Spleen (tissue), 11 donors: ENCODE data around the gene PDE8A. TPM values are rescaled to one million over a fixed set of nuclear protein-coding genes. Genes with fewer than 3 reads are reported as not detected.

Experiments
- DNase-seq: peaks from one replicate; pipeline ENCODE4 v3.0.0-alpha.2; 2020
- H3K27ac ChIP-seq, 8 donors: fragments of 200-600 bp; sonication (generic) in 7 of 8; 1 replicate in 4 of 8; 2 replicates in 4 of 8; pipeline versions ENCODE4 v1.5.0 to v1.8.0; 2016 to 2021; ENCODE audit warnings: inconsistent platforms in 4 of 8, mild to moderate bottlenecking in 4 of 8, moderate library complexity in 1 of 8
- H3K27me3 ChIP-seq, 7 donors: fragments of 200-600 bp; sonication (generic) in 6 of 7; replicated peaks in 1 of 7; 1 replicate in 4 of 7; 2 replicates in 3 of 7; pipeline versions ENCODE4 v1.5.0 to v1.8.0; 2016 to 2021; ENCODE audit warnings: inconsistent platforms in 3 of 7, mild to moderate bottlenecking in 1 of 7
- H3K36me3 ChIP-seq, 6 donors: fragments of 200-600 bp; sonication (generic) in 5 of 6; 1 replicate in 4 of 6; 2 replicates in 2 of 6; pipeline versions ENCODE4 v1.5.0 to v1.8.0; 2016 to 2021; ENCODE audit warnings: inconsistent platforms in 2 of 6
- H3K4me1 ChIP-seq, 6 donors: fragments of 200-600 bp; sonication (generic) in 5 of 6; 1 replicate in 3 of 6; 2 replicates in 3 of 6; pipeline versions ENCODE4 v1.5.0 to v1.8.0; 2016 to 2021; ENCODE audit warnings: inconsistent platforms in 3 of 6
- H3K4me3 ChIP-seq, 8 donors: fragments of 200-600 bp; sonication (generic) in 7 of 8; 1 replicate in 4 of 8; 2 replicates in 4 of 8; pipeline versions ENCODE4 v1.5.0 to v1.8.0; 2016 to 2021; ENCODE audit warnings: inconsistent platforms in 4 of 8, mild to moderate bottlenecking in 4 of 8, moderate library complexity in 2 of 8
- H3K9me3 ChIP-seq, 8 donors: fragments of 200-600 bp; sonication (generic) in 7 of 8; 1 replicate in 4 of 8; 2 replicates in 4 of 8; pipeline versions ENCODE4 v1.5.0 to v1.8.0; 2016 to 2021; ENCODE audit warnings: inconsistent platforms in 4 of 8
- POLR2A ChIP-seq, 3 donors: fragments of 450-650 bp; IDR thresholded peaks; one replicate each; pipeline ENCODE4 v1.5.1; 2017; ENCODE audit warnings: antibody characterized with exemption in 3 of 3, mild to moderate bottlenecking in 1 of 3
- POLR2AphosphoS5 ChIP-seq, 3 donors: sonication (generic); formaldehyde crosslinking; IDR thresholded peaks; one replicate each; pipeline ENCODE4 v1.5.1; 2017; ENCODE audit warnings: antibody characterized with exemption in 3 of 3
- WGBS, 5 donors: extraction: QIAGEN DNeasy Blood & Tissue Kit in 3 of 5; methylation state at CpG; one replicate each; pipeline versions ENCODE4 v1.1.5 to v1.1.7; 2013 to 2018; 5-methylcytosine and 5-hydroxymethylcytosine counted together
- intact Hi-C: fragments of 100-400 bp; cut with DNase I; formaldehyde crosslinking; loops from one replicate; pipeline ENCODE4 v1.15.0; 2023; ENCODE audit warnings: low total_unique reads
- polyA plus RNA-seq, 3 donors: library from polyadenylated mRNA; stranded (reverse); fragments of 200-250 nt; gene quantifications; one replicate each; pipeline ENCODE4 v1.2.1, GENCODE V29; 2013
- total RNA-seq, 7 donors: library from RNA; depleted of rRNA in 3 of 7; stranded (reverse); fragments of >200 nt in 3 of 7; fragmentation: NEBNext Ultra II Directional in 4 of 7; extraction: Animal tissue kit (Norgen Biotek cat#: 25700) in 4 of 7; gene quantifications; one replicate each; pipeline versions ENCODE4 v1.1.0 to v1.2.1, GENCODE V29; 2016 to 2021
- TF ChIP-seq, protein P1 (sequence below), 11 experiments: fragments of 200-600 bp in 7 of 11; fragments of 450-650 bp in 4 of 11; sonication (generic) in 4 of 11; IDR thresholded peaks in 8 of 11; conservative IDR thresholded peaks in 3 of 11; 1 replicate in 7 of 11; 2 replicates in 4 of 11; pipeline versions ENCODE4 v1.4.0 to v1.8.0; 2016 to 2021; ENCODE audit warnings: antibody characterized with exemption in 11 of 11, inconsistent platforms in 4 of 11, mild to moderate bottlenecking in 1 of 11
- donor health status: healthy with polysubstance abuse.
- donor health status: DM: no; HTN: no; CAD: no; lungs with moderate emphysema.
- donor health status: DM: no; HTN: no; CAD: no.
- donor health status: Bipolar disorder and iron deficiency.
- donor health status: healthy.
- donor health status: DM: no; HTN: no; CAD: no.
- donor health status: DM: yes; HTN: yes; CAD: no.

The PDE8A gene
- total and polyA plus RNA-seq, 10 donors, result 13.2 to 52.2 (median 30.6) TPM

DNA sequence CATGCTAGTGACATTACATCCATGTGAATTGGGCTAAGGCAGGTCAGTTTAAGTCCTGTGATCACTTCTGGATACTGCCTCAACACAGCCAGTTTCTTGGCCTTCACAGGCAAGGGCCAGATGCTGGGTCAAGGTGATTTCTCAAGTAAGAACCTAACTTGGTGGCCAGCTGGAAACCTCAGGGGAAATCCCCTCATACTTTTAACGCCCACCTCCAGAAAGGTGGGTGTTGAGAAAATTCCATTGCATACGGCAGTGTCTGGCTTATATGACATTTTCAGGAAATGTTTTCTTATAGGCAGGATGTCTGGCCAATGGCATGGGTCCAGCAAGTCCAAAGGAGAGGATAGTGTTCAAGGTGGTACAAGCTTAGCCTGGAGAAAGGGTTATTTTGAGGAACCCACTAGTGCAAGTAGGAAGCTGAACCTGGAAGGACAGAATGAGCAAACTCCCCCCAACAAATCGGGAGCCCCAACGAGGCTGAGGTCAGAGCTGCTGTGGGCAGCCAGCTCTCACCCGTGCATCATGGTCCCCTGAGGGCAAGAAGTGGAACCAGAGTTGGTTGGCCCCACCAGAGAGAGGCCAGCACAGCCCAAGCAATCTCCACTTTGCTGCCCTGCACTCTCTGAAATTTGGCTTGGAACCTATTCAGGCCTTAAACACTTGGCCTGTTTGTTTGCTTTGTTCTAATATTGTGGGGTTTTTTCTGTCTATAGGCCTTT is 135.4 kb downstream of the PDE8A start:
- intact Hi-C loops, result no loop called here
- H3K4me1 ChIP-seq, result no peaks in the 10 kb centered on the region
- DNase-seq, result no peak
- no peak for TF ChIP-seq POLR2A (IDR thresholded peaks at IDR 0.05)
- peaks cover 0 to 86% (median 35%) of the 10 kb centered on the region in 6 donors for H3K36me3 ChIP-seq
- WGBS, 5 donors, result 46 to 77% (median 72%) methylated on average over 5 of the region's 5 CpGs
- no peak overlapping the region for H3K4me3 ChIP-seq
- H3K9me3 ChIP-seq, result no peaks in the 10 kb centered on the region
- H3K27ac ChIP-seq, result no peak overlapping the region
- H3K27me3 ChIP-seq, result no peaks in the 10 kb centered on the region

DNA sequence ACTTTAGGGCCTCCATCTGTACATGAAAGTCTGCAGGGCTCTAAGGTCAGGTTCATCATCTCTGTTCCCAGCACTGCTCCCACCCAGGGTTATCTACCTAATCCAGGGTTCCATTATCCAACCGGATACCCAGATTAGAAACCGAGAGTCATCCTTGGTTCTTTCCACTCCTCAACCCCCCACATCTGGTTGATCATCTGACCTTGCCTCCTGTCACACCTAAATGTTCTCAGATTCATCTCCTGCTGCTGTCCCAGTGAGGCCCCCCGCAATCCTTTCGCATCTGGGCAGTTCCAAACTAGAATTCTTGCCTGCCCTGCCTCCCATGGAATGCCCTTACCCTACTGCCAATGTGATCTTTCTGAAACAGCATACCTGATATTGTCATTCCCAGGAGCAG is 136.5 kb downstream of the PDE8A start:
- peaks cover 0 to 88% (median 34%) of the 10 kb centered on the region in 6 donors for H3K36me3 ChIP-seq
- TF ChIP-seq, protein P1, sequence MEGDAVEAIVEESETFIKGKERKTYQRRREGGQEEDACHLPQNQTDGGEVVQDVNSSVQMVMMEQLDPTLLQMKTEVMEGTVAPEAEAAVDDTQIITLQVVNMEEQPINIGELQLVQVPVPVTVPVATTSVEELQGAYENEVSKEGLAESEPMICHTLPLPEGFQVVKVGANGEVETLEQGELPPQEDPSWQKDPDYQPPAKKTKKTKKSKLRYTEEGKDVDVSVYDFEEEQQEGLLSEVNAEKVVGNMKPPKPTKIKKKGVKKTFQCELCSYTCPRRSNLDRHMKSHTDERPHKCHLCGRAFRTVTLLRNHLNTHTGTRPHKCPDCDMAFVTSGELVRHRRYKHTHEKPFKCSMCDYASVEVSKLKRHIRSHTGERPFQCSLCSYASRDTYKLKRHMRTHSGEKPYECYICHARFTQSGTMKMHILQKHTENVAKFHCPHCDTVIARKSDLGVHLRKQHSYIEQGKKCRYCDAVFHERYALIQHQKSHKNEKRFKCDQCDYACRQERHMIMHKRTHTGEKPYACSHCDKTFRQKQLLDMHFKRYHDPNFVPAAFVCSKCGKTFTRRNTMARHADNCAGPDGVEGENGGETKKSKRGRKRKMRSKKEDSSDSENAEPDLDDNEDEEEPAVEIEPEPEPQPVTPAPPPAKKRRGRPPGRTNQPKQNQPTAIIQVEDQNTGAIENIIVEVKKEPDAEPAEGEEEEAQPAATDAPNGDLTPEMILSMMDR (IDR thresholded peaks at IDR 0.05 in 8 of 11, conservative IDR thresholded peaks at IDR 0.05 in 3 of 11), result no peak
- TF ChIP-seq POLR2AphosphoS5 (IDR thresholded peaks at IDR 0.05), result no peak
- H3K27me3 ChIP-seq, result no peaks in the 10 kb centered on the region
- intact Hi-C loops, result no loop called here
- H3K4me1 ChIP-seq, result no peaks in the 10 kb centered on the region
- H3K4me3 ChIP-seq, result no peak overlapping the region
- no peak overlapping the region for H3K27ac ChIP-seq
- 94 to 98% (median 97%) methylated on average over 4 of the region's 4 CpGs for WGBS, 5 donors
- DNase-seq, result no peak
- no peaks in the 10 kb centered on the region for H3K9me3 ChIP-seq

DNA sequence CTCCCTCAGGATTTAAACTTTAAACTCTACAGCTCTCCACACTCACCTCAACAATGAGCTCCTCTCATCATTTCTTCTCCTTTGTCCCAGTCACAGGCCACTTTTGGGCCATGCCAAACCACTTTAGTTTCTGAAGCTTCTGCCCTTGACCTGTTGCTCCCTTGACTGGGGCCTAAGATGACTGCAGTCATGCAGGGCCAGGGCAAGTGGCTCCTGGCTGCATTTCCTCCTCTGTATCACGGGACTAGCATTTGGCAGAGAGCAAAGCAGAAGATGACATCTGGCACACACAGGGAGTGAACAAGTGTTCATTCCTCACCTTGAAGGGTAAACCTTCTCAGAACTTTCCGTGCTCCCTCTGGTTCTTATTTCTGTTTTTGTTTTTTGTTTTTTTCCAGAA is 136.9 kb downstream of the PDE8A start:
- H3K4me3 ChIP-seq, result no peak overlapping the region
- H3K27ac ChIP-seq, result no peak overlapping the region
- TF ChIP-seq POLR2A (IDR thresholded peaks at IDR 0.05) (no peak), POLR2AphosphoS5 (IDR thresholded peaks at IDR 0.05) (no peak)
- TF ChIP-seq, protein P1 (IDR thresholded peaks at IDR 0.05 in 8 of 11, conservative IDR thresholded peaks at IDR 0.05 in 3 of 11), result no peak
- H3K4me1 ChIP-seq, result no peaks in the 10 kb centered on the region
- no peaks in the 10 kb centered on the region for H3K9me3 ChIP-seq
- no peaks in the 10 kb centered on the region for H3K27me3 ChIP-seq
- DNase-seq, result no peak
- H3K36me3 ChIP-seq, result peaks cover 0 to 88% (median 33%) of the 10 kb centered on the region in 6 donors
- intact Hi-C loops, result no loop called here
- 66 to 84% (median 73%) methylated on average over 2 of the region's 2 CpGs for WGBS, 5 donors

DNA sequence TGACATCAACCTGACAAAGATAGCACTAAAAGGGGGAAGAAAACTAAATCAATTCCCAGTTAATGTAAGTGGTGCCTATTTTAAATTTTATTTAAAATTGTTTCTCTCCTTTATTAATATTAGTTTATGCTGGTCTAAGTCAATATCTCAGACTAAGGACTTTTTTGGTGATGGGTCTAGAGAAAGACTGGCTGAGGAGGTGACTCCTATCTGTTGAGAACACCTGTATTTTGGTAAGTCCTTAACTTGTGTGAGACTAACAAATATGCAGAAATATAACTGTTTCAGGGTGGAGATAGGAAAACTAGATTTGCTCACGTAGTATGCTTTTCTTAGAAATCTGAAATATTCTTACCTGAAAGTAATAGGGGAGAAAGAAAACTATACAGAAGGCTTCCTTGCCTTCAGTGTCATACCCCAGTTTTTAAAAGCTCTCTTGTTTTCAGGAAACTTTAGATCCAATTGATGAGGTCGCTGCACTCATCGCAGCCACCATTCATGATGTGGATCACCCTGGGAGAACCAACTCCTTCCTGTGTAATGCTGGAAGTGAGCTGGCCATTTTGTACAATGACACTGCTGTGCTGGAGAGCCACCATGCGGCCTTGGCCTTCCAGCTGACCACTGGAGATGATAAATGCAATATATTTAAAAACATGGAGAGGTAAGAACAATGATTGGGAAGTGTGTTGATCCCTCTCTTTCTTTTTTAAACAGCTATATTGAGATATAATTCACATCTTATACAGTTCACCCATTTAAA is 138.9 kb downstream of the PDE8A start:
- Histone ChIP-seq H3K4me1 (no peaks in the 10 kb centered on the region), H3K9me3 (no peaks in the 10 kb centered on the region), H3K4me3 (no peak overlapping the region), H3K36me3 (peaks cover 0 to 88% (median 28%) of the 10 kb centered on the region in 6 donors), H3K27me3 (no peaks in the 10 kb centered on the region), H3K27ac (no peak overlapping the region)
- no peak for TF ChIP-seq POLR2A (IDR thresholded peaks at IDR 0.05)
- TF ChIP-seq, protein P1 (IDR thresholded peaks at IDR 0.05 in 8 of 11, conservative IDR thresholded peaks at IDR 0.05 in 3 of 11), result no peak
- no peak for TF ChIP-seq POLR2AphosphoS5 (IDR thresholded peaks at IDR 0.05)
- intact Hi-C loops, result no loop called here
- no peak for DNase-seq
- 91 to 96% (median 94%) methylated on average over 4 of the region's 4 CpGs for WGBS, 5 donors
